ENCODE data around the gene PLCD3. TPM values are rescaled to one million over a fixed set of nuclear protein-coding genes. Genes with fewer than 3 reads are reported as not detected.

PLCD3 gene
- total and polyA plus RNA-seq, 10 of the 15 experiments (the other 5 are each of a cell fraction or from before 2014, with no cell fraction given), result 0.02 to 1.6 (median 0.44) TPM

GRCh38 chr17:45077643-45078042 lies 54.7 kb downstream of the PLCD3 start (continued):
- TF ChIP-seq FOXM1 (IDR thresholded peaks at IDR 0.05; ENCODE audit: low read depth, low read length), result peak; percentile 81
- TF ChIP-seq KLF5 (IDR thresholded peaks at IDR 0.05; ENCODE audit: partially characterized antibody), result no peak
- peak; percentile 31 for TF ChIP-seq BCL3 (IDR thresholded peaks at IDR 0.05; ENCODE audit: borderline replicate concordance, insufficient read depth, low read depth, low read length, poor library complexity, severe bottlenecking)
- TF ChIP-seq SIN3A (IDR thresholded peaks at IDR 0.05; ENCODE audit: low read depth, low read length), result no peak
- no peak for TF ChIP-seq MYC (IDR thresholded peaks at IDR 0.05; ENCODE audit: insufficient read depth, insufficient read length, insufficient replicate concordance, low read length, severe bottlenecking)
- TF ChIP-seq MEF2A (IDR thresholded peaks at IDR 0.05; ENCODE audit: insufficient read depth, low read depth, low read length), result 0 out of 2 replicates have a peak, but pooled peaks have one; percentile 75
- no peak for TF ChIP-seq JUND (IDR thresholded peaks at IDR 0.05; ENCODE audit: low read depth, low read length)
- no peak for TF ChIP-seq PAX5 (IDR thresholded peaks at IDR 0.05; ENCODE audit: borderline replicate concordance, low read depth, low read length)
- TF ChIP-seq NR2C2 (IDR thresholded peaks at IDR 0.05; ENCODE audit: borderline replicate concordance, control insufficient read depth, insufficient read length, low read depth), result no peak
- TF ChIP-seq PML (IDR thresholded peaks at IDR 0.05; ENCODE audit: low read length), result peak; percentile 51
- TF ChIP-seq MXI1 (IDR thresholded peaks at IDR 0.05; ENCODE audit: low read depth, low read length), result no peak
- TF ChIP-seq EED (IDR thresholded peaks at IDR 0.05; ENCODE audit: low read depth), result peak; percentile 74
- no peak for TF ChIP-seq CHD1 (IDR thresholded peaks at IDR 0.05; ENCODE audit: low read depth, low read length)
- peak; percentile 50; the same call in 1 of the 2 replicates for TF ChIP-seq ZBED1 (IDR thresholded peaks at IDR 0.05; ENCODE audit: borderline replicate concordance)
- TF ChIP-seq CUX1 (IDR thresholded peaks at IDR 0.05; ENCODE audit: insufficient replicate concordance, low read depth, low read length), result no peak
- no peak for TF ChIP-seq NR2F1 (conservative IDR thresholded peaks at IDR 0.05)
- peak; percentile 64; the same call in 1 of the 2 replicates for TF ChIP-seq ATF2 (IDR thresholded peaks at IDR 0.05; ENCODE audit: low read length)
